NB4 (cell line): ENCODE data around the gene OR2K2.
"Not testable (repeated sequence)": the region's sequence is repeated elsewhere in the genome, so short reads cannot be mapped to it uniquely, and the experiment has no call there.

Experiments used
- MYC ChIP-seq: IDR thresholded peaks from 2 replicates; pipeline ENCODE4 v1.6.1; 2011; ENCODE audit warnings: low read depth, low read length
- POLR2A ChIP-seq: IDR thresholded peaks from 2 replicates; pipeline ENCODE4 v1.6.1; 2011; ENCODE audit warnings: mild to moderate bottlenecking; ENCODE audit not compliant: insufficient read length; ENCODE audit errors: extremely low read depth
- TF ChIP-seq, protein P1 (sequence below): IDR thresholded peaks from one replicate; pipeline ENCODE4 v1.5.1; 2012; ENCODE audit warnings: low read depth, low read length

- TF ChIP-seq POLR2A, MYC: not testable (repeated sequence)
- TF ChIP-seq, protein P1, sequence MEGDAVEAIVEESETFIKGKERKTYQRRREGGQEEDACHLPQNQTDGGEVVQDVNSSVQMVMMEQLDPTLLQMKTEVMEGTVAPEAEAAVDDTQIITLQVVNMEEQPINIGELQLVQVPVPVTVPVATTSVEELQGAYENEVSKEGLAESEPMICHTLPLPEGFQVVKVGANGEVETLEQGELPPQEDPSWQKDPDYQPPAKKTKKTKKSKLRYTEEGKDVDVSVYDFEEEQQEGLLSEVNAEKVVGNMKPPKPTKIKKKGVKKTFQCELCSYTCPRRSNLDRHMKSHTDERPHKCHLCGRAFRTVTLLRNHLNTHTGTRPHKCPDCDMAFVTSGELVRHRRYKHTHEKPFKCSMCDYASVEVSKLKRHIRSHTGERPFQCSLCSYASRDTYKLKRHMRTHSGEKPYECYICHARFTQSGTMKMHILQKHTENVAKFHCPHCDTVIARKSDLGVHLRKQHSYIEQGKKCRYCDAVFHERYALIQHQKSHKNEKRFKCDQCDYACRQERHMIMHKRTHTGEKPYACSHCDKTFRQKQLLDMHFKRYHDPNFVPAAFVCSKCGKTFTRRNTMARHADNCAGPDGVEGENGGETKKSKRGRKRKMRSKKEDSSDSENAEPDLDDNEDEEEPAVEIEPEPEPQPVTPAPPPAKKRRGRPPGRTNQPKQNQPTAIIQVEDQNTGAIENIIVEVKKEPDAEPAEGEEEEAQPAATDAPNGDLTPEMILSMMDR: not testable (repeated sequence)
Measured at GRCh38 chr9:111304000-111304399, 26.0 kb downstream of the OR2K2 start.
